Endometrium (tissue), 2 donors: ENCODE data around the gene SGMS1.
A peak's percentile ranks its signal among the peaks of the same experiment; 100 is the strongest.
"Not testable (repeated sequence)": the region's sequence is repeated elsewhere in the genome, so short reads cannot be mapped to it uniquely, and the experiment has no call there.

ENCODE experiments used
- FAIRE-seq: peaks from 2 replicates; lab custom pipeline; 2012; peaks lifted over from hg19 to GRCh38; lab: Jason Lieb, UNC
- donor health status: control.
- donor health status: control.

SGMS1 gene

GRCh38 chr10:50623663-50624412 is at the start of gene SGMS1:
Gene SGMS1 (minus strand): TSS chr10:50623956. CDS start chr10:50344114, 279,842 bp downstream.
- FAIRE-seq, result no peak

DNA sequence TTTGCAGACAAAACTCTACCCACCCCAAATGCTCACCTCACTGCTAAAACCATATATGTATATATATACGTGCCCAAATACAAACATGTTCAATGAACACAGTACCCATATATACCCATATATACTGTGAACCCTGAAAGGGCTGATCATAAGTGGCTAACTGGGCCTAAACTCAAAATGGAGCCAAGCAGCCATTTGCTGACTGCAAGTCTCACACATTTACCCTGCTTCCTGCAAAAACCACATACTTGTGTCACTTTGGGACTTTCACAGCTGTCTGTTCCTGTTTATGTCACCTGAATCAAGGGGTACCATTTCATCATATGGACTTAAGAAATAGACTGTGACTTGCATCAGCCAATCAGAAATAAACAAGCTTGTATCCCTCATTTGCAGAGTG is 48.4 kb upstream of the SGMS1 start:
- not testable (repeated sequence) for FAIRE-seq

- FAIRE-seq, result not testable (repeated sequence)
Observed at GRCh38 chr10:50671645-50672044, 47.9 kb upstream of the SGMS1 start.

- FAIRE-seq, result not testable (repeated sequence)
Observed at GRCh38 chr10:50669957-50670356, 46.2 kb upstream of the SGMS1 start.

- FAIRE-seq, result not testable (repeated sequence)
Observed at GRCh38 chr10:50667353-50667752, 43.6 kb upstream of the SGMS1 start.

DNA sequence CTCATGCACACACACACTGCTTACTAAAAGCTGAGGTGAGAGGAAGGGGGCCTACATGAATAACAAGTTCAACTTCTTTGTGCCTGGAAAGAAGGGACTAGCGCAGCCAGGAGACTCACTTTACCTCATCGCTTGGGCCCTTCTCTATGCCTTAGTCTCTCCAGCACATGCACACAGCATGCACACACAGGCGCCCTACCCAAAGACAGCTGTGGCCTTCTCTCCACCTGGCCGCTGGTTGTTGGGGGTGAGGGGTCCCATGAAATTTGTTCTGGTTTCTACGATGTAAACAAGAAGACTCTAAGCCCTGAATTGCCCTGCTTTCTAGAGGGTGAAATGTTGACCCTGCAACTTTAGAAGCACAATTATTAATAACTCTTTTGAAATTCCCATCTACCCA is 38.7 kb upstream of the SGMS1 start:
- FAIRE-seq, result not testable (repeated sequence)

GRCh38 chr10:50661563-50661962 is 37.8 kb upstream of the SGMS1 start:
- FAIRE-seq, result not testable (repeated sequence)

- FAIRE-seq, result not testable (repeated sequence)
Observed at GRCh38 chr10:50659865-50660730, 36.3 kb upstream of the SGMS1 start.

- FAIRE-seq, result not testable (repeated sequence)
Observed at GRCh38 chr10:50659016-50659864, 35.5 kb upstream of the SGMS1 start.

GRCh38 chr10:50658165-50658564 is 34.4 kb upstream of the SGMS1 start:
- no peak for FAIRE-seq

- no peak for FAIRE-seq
Observed at GRCh38 chr10:50653758-50654157, 30.0 kb upstream of the SGMS1 start.

DNA sequence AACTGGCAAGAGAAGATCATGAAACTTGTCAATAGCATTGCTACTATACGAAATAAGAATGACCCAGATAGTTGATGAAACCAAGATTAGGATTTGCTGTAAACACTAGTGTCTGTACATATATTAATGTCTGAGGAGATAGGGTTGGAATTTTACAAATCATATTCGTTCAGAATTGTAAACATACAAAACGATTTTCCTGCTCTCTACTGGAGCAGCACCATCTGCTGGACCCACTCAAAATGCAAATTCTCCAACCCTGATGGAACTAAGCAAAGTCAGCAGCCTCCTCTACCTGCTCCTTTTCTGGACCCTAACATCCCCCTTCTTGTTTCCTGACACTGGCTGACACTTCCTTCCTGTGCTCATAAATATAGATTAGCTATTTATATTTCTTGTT is 29.4 kb upstream of the SGMS1 start:
- FAIRE-seq, result peak; percentile 29

DNA sequence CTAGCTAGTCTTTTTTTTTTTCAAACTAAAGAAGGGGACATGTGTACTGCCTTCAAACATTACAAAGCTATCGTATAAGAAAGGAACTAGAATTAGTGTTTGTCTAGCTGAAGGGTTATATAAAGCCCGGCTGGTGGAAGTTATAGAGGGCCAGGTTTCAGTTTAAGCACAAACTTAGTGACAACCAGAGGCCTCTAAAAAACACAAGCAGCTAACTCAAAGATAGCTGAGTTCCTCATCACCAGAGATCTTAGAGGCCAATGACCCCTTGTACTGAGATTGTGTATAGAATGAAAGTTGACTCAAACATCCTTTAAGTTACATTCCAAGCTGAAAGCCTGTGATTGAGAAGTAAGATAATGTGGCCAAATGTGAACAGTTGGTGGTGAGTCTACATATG is 28.1 kb upstream of the SGMS1 start:
- no peak for FAIRE-seq

- no peak for FAIRE-seq
Observed at GRCh38 chr10:50650481-50650880, 26.7 kb upstream of the SGMS1 start.

GRCh38 chr10:50648935-50649227 is 25.1 kb upstream of the SGMS1 start:
- no peak for FAIRE-seq

GRCh38 chr10:50648089-50648934 is 24.6 kb upstream of the SGMS1 start:
- no peak for FAIRE-seq

GRCh38 chr10:50647350-50647749 is 23.6 kb upstream of the SGMS1 start:
- not testable (repeated sequence) for FAIRE-seq

- FAIRE-seq, result no peak
Observed at GRCh38 chr10:50645236-50645635, 21.5 kb upstream of the SGMS1 start.

- FAIRE-seq, result no peak
Observed at GRCh38 chr10:50641626-50642025, 17.9 kb upstream of the SGMS1 start.

DNA sequence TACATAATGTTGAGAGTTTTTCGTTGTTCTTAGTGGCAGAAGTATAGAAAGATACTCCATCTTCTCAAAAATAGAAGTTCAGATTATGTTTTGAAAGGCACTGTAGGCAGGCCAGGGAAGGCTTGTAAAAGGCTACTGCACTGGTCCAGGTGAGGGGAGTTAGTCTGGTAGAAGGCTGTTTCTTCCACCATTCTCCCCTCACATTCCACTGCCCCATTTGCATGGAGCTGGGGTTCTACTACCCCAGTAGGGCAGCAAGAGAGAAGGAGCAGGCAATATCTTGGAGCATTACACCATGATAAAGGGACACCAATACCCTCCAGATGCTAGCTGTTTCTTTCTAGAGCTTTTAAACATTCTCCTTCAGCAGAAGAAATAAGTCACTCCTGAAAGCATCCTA is 16.5 kb upstream of the SGMS1 start:
- no peak for FAIRE-seq
